ENCODE results near the gene BLID. TPM values are rescaled to one million over a fixed set of nuclear protein-coding genes. Genes with fewer than 3 reads are reported as not detected.

Gene BLID
- total RNA-seq, 1 donor from 2014 or later: not detected

DNA sequence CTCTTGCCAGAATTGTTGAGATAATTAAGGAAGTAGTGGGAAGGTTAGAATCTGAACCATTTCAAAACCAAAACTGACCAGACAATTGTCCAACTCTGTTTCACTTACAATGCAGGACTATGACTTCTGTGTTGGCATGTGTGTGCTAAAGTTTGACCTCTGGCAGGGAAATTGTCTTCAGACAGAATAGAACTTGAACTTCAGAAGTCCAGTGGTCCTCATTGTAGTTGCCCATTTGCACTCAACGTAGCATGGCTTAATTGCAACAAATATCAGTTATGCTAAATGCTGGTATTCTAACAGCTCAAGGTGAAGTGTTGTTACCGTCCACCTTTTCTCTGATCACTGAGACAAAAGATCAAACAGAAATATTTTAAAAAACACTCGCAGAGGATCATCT is 47.2 kb downstream of the BLID start:
- peak overlapping the region; percentile 14 for H3K4me3 Mint-ChIP-seq
- no peak overlapping the region for H3K27ac Mint-ChIP-seq (ENCODE audit: unreplicated experiment)
- no peak for DNase-seq (ENCODE audit: low read depth, low spot score)
- peaks cover 3% of the 10 kb centered on the region for H3K9me3 Mint-ChIP-seq
- H3K36me3 Mint-ChIP-seq (ENCODE audit: low read depth): no peaks in the 10 kb centered on the region
- H3K4me1 Mint-ChIP-seq: peaks cover 49% of the 10 kb centered on the region
- TF ChIP-seq, protein P1, sequence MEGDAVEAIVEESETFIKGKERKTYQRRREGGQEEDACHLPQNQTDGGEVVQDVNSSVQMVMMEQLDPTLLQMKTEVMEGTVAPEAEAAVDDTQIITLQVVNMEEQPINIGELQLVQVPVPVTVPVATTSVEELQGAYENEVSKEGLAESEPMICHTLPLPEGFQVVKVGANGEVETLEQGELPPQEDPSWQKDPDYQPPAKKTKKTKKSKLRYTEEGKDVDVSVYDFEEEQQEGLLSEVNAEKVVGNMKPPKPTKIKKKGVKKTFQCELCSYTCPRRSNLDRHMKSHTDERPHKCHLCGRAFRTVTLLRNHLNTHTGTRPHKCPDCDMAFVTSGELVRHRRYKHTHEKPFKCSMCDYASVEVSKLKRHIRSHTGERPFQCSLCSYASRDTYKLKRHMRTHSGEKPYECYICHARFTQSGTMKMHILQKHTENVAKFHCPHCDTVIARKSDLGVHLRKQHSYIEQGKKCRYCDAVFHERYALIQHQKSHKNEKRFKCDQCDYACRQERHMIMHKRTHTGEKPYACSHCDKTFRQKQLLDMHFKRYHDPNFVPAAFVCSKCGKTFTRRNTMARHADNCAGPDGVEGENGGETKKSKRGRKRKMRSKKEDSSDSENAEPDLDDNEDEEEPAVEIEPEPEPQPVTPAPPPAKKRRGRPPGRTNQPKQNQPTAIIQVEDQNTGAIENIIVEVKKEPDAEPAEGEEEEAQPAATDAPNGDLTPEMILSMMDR (conservative IDR thresholded peaks at IDR 0.05): no peak
- H3K27me3 Mint-ChIP-seq (ENCODE audit: low read depth): peaks cover 3% of the 10 kb centered on the region

DNA sequence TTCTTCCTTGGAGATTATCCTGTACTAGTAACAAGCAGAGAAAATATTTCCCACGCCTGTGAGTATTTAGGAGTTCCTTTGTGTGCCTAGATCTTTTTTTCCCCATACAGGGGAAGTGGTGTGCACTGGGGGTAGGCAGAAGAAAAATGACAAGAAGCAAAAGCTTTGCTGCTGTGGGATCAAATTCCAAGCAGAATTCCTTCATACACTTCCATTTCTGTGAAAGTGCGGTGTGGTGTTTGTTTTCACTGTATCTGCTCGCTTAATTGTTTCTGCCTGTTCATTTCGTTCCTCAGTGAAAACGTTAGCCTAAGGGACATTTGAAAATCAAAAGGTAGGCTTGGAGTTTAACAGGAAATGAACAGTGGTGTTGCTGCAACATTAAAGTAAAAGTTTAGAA is 47.9 kb downstream of the BLID start:
- Mint-ChIP-seq H3K27ac (ENCODE audit: unreplicated experiment) (peak overlapping the region; percentile 15), H3K4me1 (peaks cover 49% of the 10 kb centered on the region), H3K4me3 (peak overlapping the region; percentile 29), H3K36me3 (ENCODE audit: low read depth) (no peaks in the 10 kb centered on the region), H3K27me3 (ENCODE audit: low read depth) (peaks cover 3% of the 10 kb centered on the region), H3K9me3 (peaks cover 3% of the 10 kb centered on the region)
- TF ChIP-seq, protein P1 (conservative IDR thresholded peaks at IDR 0.05): no peak
- no peak for DNase-seq (ENCODE audit: low read depth, low spot score)

Small RNA genes within 50 kb of the gene (microRNA-seq; reads per million reads assigned to microRNA genes)
- gene MIR100 (5,264 reads per million, percentile 91 among the genes with 10 or more reads in this experiment), gene MIR125B1 (781 reads per million, percentile 79 among the genes with 10 or more reads in this experiment), gene MIRLET7A2 (5.9 reads per million, percentile 3 among the genes with 10 or more reads in this experiment)
